DOHH2 (cell line): ENCODE data around the gene GATAD2A.

Experiments used
- EZH2phosphoT487 ChIP-seq: fragments of 200-600 bp; sonication (generic); IDR thresholded peaks from 2 replicates; pipeline ENCODE4 v1.6.1; 2017; ENCODE audit warnings: borderline replicate concordance, mild to moderate bottlenecking, antibody characterized with exemption, low read length, moderate library complexity, mixed read lengths
- TF ChIP-seq, protein P1 (sequence below): fragments of 200-600 bp; sonication (generic); IDR thresholded peaks from one replicate; pipeline ENCODE4 v1.5.1; 2014; ENCODE audit warnings: antibody characterized with exemption, mild to moderate bottlenecking, low read depth, low read length; ENCODE audit not compliant: poor library complexity, severe bottlenecking

DNA sequence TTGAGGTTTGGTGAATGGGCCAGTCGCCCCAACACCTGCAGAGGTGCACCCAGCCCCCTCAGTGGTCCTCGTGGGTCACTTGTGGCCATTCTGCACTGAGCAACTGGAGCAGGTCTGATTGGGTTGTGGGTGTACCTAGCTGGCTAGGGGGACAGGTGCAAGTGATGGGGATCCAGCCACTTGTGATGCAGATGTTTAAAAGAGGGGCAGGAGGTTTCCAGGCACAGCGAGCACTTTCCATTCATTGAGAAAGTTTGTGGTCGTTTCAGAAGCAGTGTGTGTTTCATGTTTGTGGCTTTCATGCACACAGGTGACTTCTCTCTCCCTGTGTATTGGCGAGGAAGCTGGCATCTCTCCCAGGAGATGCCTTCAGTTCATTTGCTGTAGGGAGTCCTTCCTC lies 75.2 kb downstream of the GATAD2A start:
- TF ChIP-seq, protein P1, sequence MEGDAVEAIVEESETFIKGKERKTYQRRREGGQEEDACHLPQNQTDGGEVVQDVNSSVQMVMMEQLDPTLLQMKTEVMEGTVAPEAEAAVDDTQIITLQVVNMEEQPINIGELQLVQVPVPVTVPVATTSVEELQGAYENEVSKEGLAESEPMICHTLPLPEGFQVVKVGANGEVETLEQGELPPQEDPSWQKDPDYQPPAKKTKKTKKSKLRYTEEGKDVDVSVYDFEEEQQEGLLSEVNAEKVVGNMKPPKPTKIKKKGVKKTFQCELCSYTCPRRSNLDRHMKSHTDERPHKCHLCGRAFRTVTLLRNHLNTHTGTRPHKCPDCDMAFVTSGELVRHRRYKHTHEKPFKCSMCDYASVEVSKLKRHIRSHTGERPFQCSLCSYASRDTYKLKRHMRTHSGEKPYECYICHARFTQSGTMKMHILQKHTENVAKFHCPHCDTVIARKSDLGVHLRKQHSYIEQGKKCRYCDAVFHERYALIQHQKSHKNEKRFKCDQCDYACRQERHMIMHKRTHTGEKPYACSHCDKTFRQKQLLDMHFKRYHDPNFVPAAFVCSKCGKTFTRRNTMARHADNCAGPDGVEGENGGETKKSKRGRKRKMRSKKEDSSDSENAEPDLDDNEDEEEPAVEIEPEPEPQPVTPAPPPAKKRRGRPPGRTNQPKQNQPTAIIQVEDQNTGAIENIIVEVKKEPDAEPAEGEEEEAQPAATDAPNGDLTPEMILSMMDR: no peak
- TF ChIP-seq EZH2phosphoT487: no peak
